Keratinocyte (primary cell): Measurements from ENCODE around the gene FAM221B. TPM values are rescaled to one million over a fixed set of nuclear protein-coding genes. Genes with fewer than 3 reads are reported as not detected.

Experiments used
- DNase-seq: peaks from one replicate; pipeline ENCODE4 v3.0.0-alpha.2; 2011; ENCODE audit warnings: low read depth, missing footprints, low spot score
- FAIRE-seq: peaks from 2 replicates; lab custom pipeline; 2011; peaks lifted over from hg19 to GRCh38; lab: Jason Lieb, UNC
- H2AFZ ChIP-seq: 2 replicates; pipeline ENCODE4 v1.6.0; 2012; ENCODE audit warnings: low read length, control low read depth, inconsistent platforms; ENCODE audit not compliant: control insufficient read depth
- H3K27ac ChIP-seq: 2 replicates; pipeline ENCODE4 v1.5.1; 2011; ENCODE audit warnings: low read length; ENCODE audit not compliant: control insufficient read depth, insufficient read depth
- H3K27me3 ChIP-seq: 3 replicates; pipeline ENCODE4 v1.6.0; 2011; ENCODE audit warnings: low read length; ENCODE audit not compliant: control insufficient read depth, insufficient read depth; ENCODE audit errors: extremely low read depth
- H3K36me3 ChIP-seq, 2 experiments: 2 replicates in 1 of 2; 3 replicates in 1 of 2; pipeline ENCODE4 v1.5.1; 2011; ENCODE audit warnings: low read length in 2 of 2, mild to moderate bottlenecking in 1 of 2; ENCODE audit not compliant: control insufficient read depth in 2 of 2, insufficient read depth in 2 of 2; ENCODE audit errors: extremely low read depth in 1 of 2
- H3K4me1 ChIP-seq: 3 replicates; pipeline ENCODE4 v1.5.1; 2011; ENCODE audit warnings: low read length; ENCODE audit not compliant: control insufficient read depth, insufficient read depth; ENCODE audit errors: extremely low read depth
- H3K4me2 ChIP-seq: 3 replicates; pipeline ENCODE4 v1.6.0; 2011; ENCODE audit warnings: low read depth, low read length; ENCODE audit not compliant: control insufficient read depth, insufficient read depth; ENCODE audit errors: extremely low read depth
- H3K4me3 ChIP-seq, 3 experiments: fragments of 200-600 bp in 1 of 3; sonication (generic) in 1 of 3; 2 replicates in 2 of 3; 3 replicates in 1 of 3; pipeline ENCODE4 v1.5.1; 2011 to 2016; ENCODE audit warnings: low read length in 3 of 3, mild to moderate bottlenecking in 3 of 3, control low read depth in 2 of 3, inconsistent platforms in 1 of 3, low read depth in 1 of 3, mixed read lengths in 1 of 3, mixed run types in 1 of 3, moderate library complexity in 1 of 3; ENCODE audit not compliant: control insufficient read depth in 2 of 3, insufficient read depth in 2 of 3; ENCODE audit errors: extremely low read depth in 1 of 3
- H3K79me2 ChIP-seq: 2 replicates; pipeline ENCODE4 v1.6.0; 2012; ENCODE audit warnings: low read length; ENCODE audit not compliant: control insufficient read depth, insufficient read depth
- H3K9ac ChIP-seq: 3 replicates; pipeline ENCODE4 v1.6.0; 2011; ENCODE audit warnings: low read length; ENCODE audit not compliant: control insufficient read depth, insufficient read depth; ENCODE audit errors: extremely low read depth
- H3K9me1 ChIP-seq: 3 replicates; pipeline ENCODE4 v1.6.0; 2011; ENCODE audit warnings: low read length; ENCODE audit not compliant: control insufficient read depth, insufficient read depth; ENCODE audit errors: extremely low read depth
- H3K9me3 ChIP-seq: 2 replicates; pipeline ENCODE4 v1.5.1; 2012; ENCODE audit warnings: low read depth, low read length; ENCODE audit not compliant: control insufficient read depth
- H4K20me1 ChIP-seq: 3 replicates; pipeline ENCODE4 v1.6.0; 2011; ENCODE audit warnings: low read length; ENCODE audit not compliant: control insufficient read depth, insufficient read depth; ENCODE audit errors: extremely low read depth
- CTCF ChIP-seq, 3 experiments: IDR thresholded peaks in 1 of 3; conservative IDR thresholded peaks in 1 of 3; optimal IDR thresholded peaks in 1 of 3; 2 replicates in 2 of 3; 3 replicates in 1 of 3; pipeline versions ENCODE3 to v1.5.1; 2011; ENCODE audit warnings: low read length in 3 of 3, mild to moderate bottlenecking in 3 of 3, moderate library complexity in 2 of 3, control low read depth in 1 of 3, inconsistent platforms in 1 of 3; ENCODE audit not compliant: insufficient read depth in 2 of 3; ENCODE audit errors: extremely low read depth in 1 of 3
- EZH2 ChIP-seq: IDR thresholded peaks from one replicate; pipeline ENCODE4 v1.6.1; 2012; ENCODE audit warnings: inconsistent platforms, mild to moderate bottlenecking, low read length, moderate library complexity
- dilution Hi-C: fragments of 300-500 bp; cut with MboI; formaldehyde crosslinking; loops from one replicate; pipeline ENCODE4 v1.7.0; 2020; ENCODE audit warnings: low sequenced_read_pairs; ENCODE audit not compliant: extremely low pct_ligation_motif_present
- polyA plus RNA-seq, 5 experiments: library from polyadenylated mRNA; depleted of rRNA in 3 of 5; stranded (reverse) in 3 of 5; stranded (forward) in 1 of 5; unstranded in 1 of 5; fragments of >200 nt; gene quantifications; 1 replicate in 1 of 5; 2 replicates in 3 of 5; 3 replicates in 1 of 5; pipeline versions ENCODE4 v1.2.1 to v1.2.3, GENCODE V29; 2011 to 2012; ENCODE audit warnings: missing spikeins in 2 of 5, low read depth in 1 of 5, low replicate concordance in 1 of 5

Gene FAM221B
- polyA plus RNA-seq, 1 donor (not counting 4 experiments of a cell fraction or from before 2014, with no cell fraction given), result not detected

DNA sequence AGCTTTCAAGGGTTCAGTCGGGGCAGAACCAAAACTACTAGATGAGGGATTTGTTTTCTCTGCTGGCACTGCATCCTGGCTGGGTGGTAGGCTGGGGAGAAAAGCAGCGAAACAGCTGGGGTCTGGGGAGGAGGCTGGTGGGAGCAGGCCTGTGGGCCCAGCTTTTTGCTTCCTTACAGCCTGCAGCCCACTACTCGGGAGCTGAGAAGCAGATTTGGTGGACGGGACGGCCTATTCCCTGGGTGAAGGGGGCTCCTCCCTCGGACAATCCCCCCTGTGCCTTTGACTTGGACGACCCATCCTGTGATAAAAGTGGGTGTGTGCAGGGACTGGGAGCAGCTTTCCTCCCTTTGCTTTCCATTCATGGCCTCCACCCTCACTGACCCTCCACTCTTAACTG lies 28.0 kb downstream of the FAM221B start:
- H3K9me1 ChIP-seq, result no peaks in the 10 kb centered on the region
- peaks cover 19% of the 10 kb centered on the region for H3K4me1 ChIP-seq
- DNase-seq (no peak), FAIRE-seq (no peak)
- H3K27me3 ChIP-seq, result no peaks in the 10 kb centered on the region
- TF ChIP-seq EZH2, result no peak
- TF ChIP-seq CTCF (optimal IDR thresholded peaks at IDR 0.05 in 1 of 3, IDR thresholded peaks at IDR 0.05 in 1 of 3, conservative IDR thresholded peaks at IDR 0.05 in 1 of 3; ENCODE audit: extremely low read depth in 1 of 3, insufficient read depth in 2 of 3, low read length in 3 of 3), result no peak
- dilution Hi-C loops, result no loop called here
- H3K9me3 ChIP-seq, result no peaks in the 10 kb centered on the region
- H3K9ac ChIP-seq, result no peak overlapping the region
- H3K27ac ChIP-seq, result no peak overlapping the region
- no peaks in the 10 kb centered on the region for H4K20me1 ChIP-seq
- H3K4me3 ChIP-seq, result no peak overlapping the region
- H2AFZ ChIP-seq, result no peak overlapping the region
- H3K36me3 ChIP-seq, result peaks cover 0 to 2% of the 10 kb centered on the region in 2 experiments
- H3K4me2 ChIP-seq, result no peak overlapping the region
- no peaks in the 10 kb centered on the region for H3K79me2 ChIP-seq

DNA sequence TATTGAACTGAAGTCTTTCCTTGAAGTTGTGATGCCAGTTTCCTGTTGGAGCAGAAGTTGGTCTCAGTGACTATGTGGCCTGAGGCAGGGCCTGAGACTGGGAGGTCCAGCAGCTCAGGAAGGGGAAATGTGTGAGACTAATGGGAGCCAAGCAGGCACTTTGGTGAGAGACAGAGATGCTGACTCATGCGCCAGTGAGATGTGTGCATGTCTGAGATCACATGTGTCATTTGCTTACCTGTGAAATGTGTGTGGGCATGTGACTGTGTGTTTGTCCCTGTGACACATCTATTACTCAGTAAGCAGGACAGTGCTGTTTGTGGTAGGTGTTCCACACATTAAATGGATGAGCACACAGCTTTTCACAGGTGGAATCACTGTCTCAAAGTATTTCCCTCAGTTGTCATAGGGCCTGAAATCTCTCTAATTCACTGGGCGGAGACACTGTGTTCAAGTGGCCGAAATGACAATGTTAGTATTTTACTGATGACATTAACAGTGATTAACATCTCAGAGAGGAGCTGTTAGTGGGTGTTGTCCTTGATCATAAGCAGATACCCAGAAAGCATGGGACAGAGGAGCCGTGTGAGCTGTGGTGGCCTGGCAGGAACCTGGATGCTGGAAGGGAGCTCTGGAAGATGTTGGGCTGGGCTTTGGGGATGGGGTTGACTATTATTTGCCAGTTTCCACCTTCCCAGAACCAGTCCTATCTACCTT lies 29.7 kb downstream of the FAM221B start:
- no peaks in the 10 kb centered on the region for H3K9me3 ChIP-seq
- no peak overlapping the region for H3K9ac ChIP-seq
- H3K27ac ChIP-seq, result peak overlapping the region; percentile 33
- FAIRE-seq (peak; percentile 95), DNase-seq (peak; percentile 77)
- H3K36me3 ChIP-seq, result peaks cover 0 to 2% of the 10 kb centered on the region in 2 experiments
- peaks cover 22% of the 10 kb centered on the region for H3K4me1 ChIP-seq
- H2AFZ ChIP-seq, result no peak overlapping the region
- H3K9me1 ChIP-seq, result no peaks in the 10 kb centered on the region
- H3K4me2 ChIP-seq, result peak overlapping the region; percentile 1
- dilution Hi-C loops, result no loop called here
- H3K27me3 ChIP-seq, result no peaks in the 10 kb centered on the region
- H3K79me2 ChIP-seq, result no peaks in the 10 kb centered on the region
- H4K20me1 ChIP-seq, result no peaks in the 10 kb centered on the region
- TF ChIP-seq EZH2, result no peak
- TF ChIP-seq CTCF (optimal IDR thresholded peaks at IDR 0.05 in 1 of 3, IDR thresholded peaks at IDR 0.05 in 1 of 3, conservative IDR thresholded peaks at IDR 0.05 in 1 of 3; ENCODE audit: extremely low read depth in 1 of 3, insufficient read depth in 2 of 3, low read length in 3 of 3), result no peak
- no peak overlapping the region for H3K4me3 ChIP-seq
